ENCODE data around the gene NDUFA11. TPM values are rescaled to one million over a fixed set of nuclear protein-coding genes. Genes with fewer than 3 reads are reported as not detected.

NDUFA11 gene
- total and polyA plus RNA-seq, 8 donors, result 22.2 to 524 (median 344) TPM

GRCh38 chr19:5873617-5874199 is 29.9 kb downstream of the NDUFA11 start:
- Histone ChIP-seq H3K4me3 (no peak overlapping the region), H3K27me3 (peaks cover 0 to 25% (median 5%) of the 10 kb centered on the region in 3 donors), H3K27ac (no peak overlapping the region), H3K4me1 (no peaks in the 10 kb centered on the region), H3K36me3 (no peaks in the 10 kb centered on the region), H3K9me3 (no peaks in the 10 kb centered on the region)
- TF ChIP-seq POLR2A (IDR thresholded peaks at IDR 0.05), result no peak
- TF ChIP-seq, protein P1, sequence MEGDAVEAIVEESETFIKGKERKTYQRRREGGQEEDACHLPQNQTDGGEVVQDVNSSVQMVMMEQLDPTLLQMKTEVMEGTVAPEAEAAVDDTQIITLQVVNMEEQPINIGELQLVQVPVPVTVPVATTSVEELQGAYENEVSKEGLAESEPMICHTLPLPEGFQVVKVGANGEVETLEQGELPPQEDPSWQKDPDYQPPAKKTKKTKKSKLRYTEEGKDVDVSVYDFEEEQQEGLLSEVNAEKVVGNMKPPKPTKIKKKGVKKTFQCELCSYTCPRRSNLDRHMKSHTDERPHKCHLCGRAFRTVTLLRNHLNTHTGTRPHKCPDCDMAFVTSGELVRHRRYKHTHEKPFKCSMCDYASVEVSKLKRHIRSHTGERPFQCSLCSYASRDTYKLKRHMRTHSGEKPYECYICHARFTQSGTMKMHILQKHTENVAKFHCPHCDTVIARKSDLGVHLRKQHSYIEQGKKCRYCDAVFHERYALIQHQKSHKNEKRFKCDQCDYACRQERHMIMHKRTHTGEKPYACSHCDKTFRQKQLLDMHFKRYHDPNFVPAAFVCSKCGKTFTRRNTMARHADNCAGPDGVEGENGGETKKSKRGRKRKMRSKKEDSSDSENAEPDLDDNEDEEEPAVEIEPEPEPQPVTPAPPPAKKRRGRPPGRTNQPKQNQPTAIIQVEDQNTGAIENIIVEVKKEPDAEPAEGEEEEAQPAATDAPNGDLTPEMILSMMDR (IDR thresholded peaks at IDR 0.05), result no peak
- intact Hi-C loops (cut with DNase I; ENCODE audit: low total_unique reads), result no loop called here
- 85 to 95% (median 90%) methylated on average over 12 of the region's 12 CpGs for WGBS, 5 donors
- DNase-seq, result no peak

DNA sequence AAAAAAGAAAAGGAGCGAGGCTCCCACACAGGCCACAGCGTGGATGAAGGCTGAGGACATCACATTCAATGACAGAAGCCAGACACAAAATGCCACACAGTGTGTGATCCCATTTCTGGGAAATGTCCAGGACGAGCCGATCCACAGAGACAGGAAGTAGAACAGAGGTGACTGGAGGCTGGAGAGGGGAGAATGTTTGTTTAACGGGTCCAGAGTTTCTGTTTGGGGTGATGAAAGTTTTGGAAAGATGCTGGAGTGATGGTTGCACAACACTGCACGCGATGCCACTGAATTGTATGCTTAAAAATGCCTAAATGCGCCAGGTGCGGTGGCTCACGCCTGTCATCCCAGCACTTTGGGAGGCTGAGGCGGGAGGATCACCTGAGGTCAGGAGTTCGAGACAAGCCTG is 32.6 kb downstream of the NDUFA11 start:
- WGBS, 5 donors, result 63 to 81% (median 77%) methylated on average over 12 of the region's 12 CpGs

DNA sequence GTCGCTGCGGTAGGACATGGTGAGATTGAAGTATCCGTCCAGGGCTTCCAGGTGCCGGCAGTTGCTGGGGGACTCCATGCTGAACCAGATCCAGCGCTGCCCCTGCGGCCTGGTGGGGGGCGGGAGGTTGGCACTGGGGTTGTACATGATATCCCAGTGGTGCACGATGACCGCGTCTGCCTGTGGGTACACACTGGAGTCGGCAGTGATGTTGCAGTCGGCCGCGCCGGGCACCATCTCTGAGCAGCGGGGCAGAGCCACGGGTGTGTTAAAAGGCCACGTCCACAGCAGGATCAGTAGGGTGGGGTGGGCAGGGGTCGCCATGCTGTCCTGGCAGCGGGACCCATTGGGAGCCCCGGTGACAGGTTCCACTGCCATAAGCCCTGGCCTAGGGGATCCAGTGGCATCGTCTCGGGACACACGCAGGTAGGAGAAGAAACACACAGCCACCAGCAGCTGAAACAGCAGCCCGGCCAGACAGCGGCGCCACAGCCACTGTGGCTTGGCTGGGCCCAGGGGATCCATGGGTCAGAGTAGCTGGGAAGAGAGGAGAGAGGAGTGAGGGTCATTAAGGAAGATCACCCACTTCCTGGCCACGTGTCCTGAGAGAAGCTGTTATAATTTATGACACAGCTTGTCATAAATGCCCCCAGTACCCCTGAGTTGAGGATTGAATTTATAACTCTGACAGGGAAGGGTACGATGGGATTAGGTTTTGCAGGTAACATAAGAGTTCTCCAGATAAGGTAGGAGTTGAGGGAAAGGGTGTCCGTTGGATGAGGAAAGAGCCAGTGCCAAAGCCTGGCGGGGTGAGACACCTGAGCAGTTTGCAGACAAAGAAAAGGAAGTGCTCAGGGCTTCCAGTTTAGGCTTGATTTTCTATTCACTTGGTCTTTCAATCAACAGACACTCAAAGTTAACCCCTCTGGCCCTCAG is 36.1 kb downstream of the NDUFA11 start:
- intact Hi-C loops (cut with DNase I; ENCODE audit: low total_unique reads), result loop anchor here (10.0 kb wide), 1 partner anchor 457 kb away; no protein-coding TSS in a partner anchor
- DNase-seq, result no peak
- no peak for TF ChIP-seq POLR2A (IDR thresholded peaks at IDR 0.05)
- TF ChIP-seq POLR2AphosphoS5 (IDR thresholded peaks at IDR 0.05), result no peak
- TF ChIP-seq, protein P1 (IDR thresholded peaks at IDR 0.05), result no peak
- Histone ChIP-seq H3K4me1 (no peaks in the 10 kb centered on the region), H3K4me3 (no peak overlapping the region), H3K9me3 (no peaks in the 10 kb centered on the region), H3K36me3 (no peaks in the 10 kb centered on the region), H3K27ac (no peak overlapping the region), H3K27me3 (peaks cover 0 to 11% (median 0%) of the 10 kb centered on the region in 3 donors)
- 79 to 89% (median 84%) methylated on average over 16 to 31 of the region's 31 CpGs for WGBS, 5 donors

More for the DNA sequence above, 32.6 kb downstream of the NDUFA11 start:
- no peaks in the 10 kb centered on the region for H3K9me3 ChIP-seq
- TF ChIP-seq, protein P1 (IDR thresholded peaks at IDR 0.05), result no peak
- TF ChIP-seq EP300 (IDR thresholded peaks at IDR 0.05), result peak; percentile 73
- no peak for TF ChIP-seq POLR2A (IDR thresholded peaks at IDR 0.05)
- TF ChIP-seq POLR2AphosphoS5 (IDR thresholded peaks at IDR 0.05), result peak in 2 of 3 donors; percentile 48 to 93
- intact Hi-C loops (cut with DNase I; ENCODE audit: low total_unique reads), result no loop called here
- H3K27me3 ChIP-seq, result no peaks in the 10 kb centered on the region
- no peaks in the 10 kb centered on the region for H3K36me3 ChIP-seq
- no peaks in the 10 kb centered on the region for H3K4me1 ChIP-seq
- no peak overlapping the region for H3K4me3 ChIP-seq
- peak overlapping the region in 1 of 5 donors; percentile 68 for H3K27ac ChIP-seq
- DNase-seq, result no peak

- no peaks in the 10 kb centered on the region for H3K4me1 ChIP-seq
- H3K36me3 ChIP-seq, result no peaks in the 10 kb centered on the region
- H3K9me3 ChIP-seq, result no peaks in the 10 kb centered on the region
- H3K27me3 ChIP-seq, result peaks cover 0 to 11% (median 0%) of the 10 kb centered on the region in 3 donors
- DNase-seq, result no peak
- no peak overlapping the region for H3K4me3 ChIP-seq
- H3K27ac ChIP-seq, result no peak overlapping the region
- 79 to 83% (median 79%) methylated on average over 9 to 11 of the region's 11 CpGs for WGBS, 5 donors
- intact Hi-C loops (cut with DNase I; ENCODE audit: low total_unique reads), result loop anchor here (10.0 kb wide), 1 partner anchor 459 kb away; no protein-coding TSS in a partner anchor
- TF ChIP-seq EP300 (IDR thresholded peaks at IDR 0.05) (no peak), POLR2A (IDR thresholded peaks at IDR 0.05) (no peak), POLR2AphosphoS5 (IDR thresholded peaks at IDR 0.05) (no peak)
- TF ChIP-seq, protein P1 (IDR thresholded peaks at IDR 0.05), result no peak
Measured at GRCh38 chr19:5865772-5866171, 37.8 kb downstream of the NDUFA11 start.
